ENCODE measurements around the gene NAA35. TPM values are rescaled to one million over a fixed set of nuclear protein-coding genes. Genes with fewer than 3 reads are reported as not detected.
"Not testable (repeated sequence)": the region's sequence is repeated elsewhere in the genome, so short reads cannot be mapped to it uniquely, and the experiment has no call there.

Gene NAA35
- total RNA-seq, 1 donor from 2014 or later = 33.6 TPM

GRCh38 chr9:86042199-86042978 is 101.4 kb downstream of the NAA35 start:
- Mint-ChIP-seq H3K9me3 (no peaks in the 10 kb centered on the region), H3K27ac (no peak overlapping the region), H3K36me3 (ENCODE audit: low read depth) (peaks cover 3% of the 10 kb centered on the region), H3K4me3 (ENCODE audit: low read depth) (no peak overlapping the region), H3K4me1 (ENCODE audit: low read depth) (no peaks in the 10 kb centered on the region), H3K27me3 (ENCODE audit: low read depth) (no peaks in the 10 kb centered on the region)
- intact Hi-C loops (cut with micrococcal nuclease) = no loop called here
- no peak for DNase-seq (ENCODE audit: low spot score)

GRCh38 chr9:86043586-86043985 is 102.6 kb downstream of the NAA35 start:
- intact Hi-C loops (cut with micrococcal nuclease) = no loop called here
- H3K4me1 Mint-ChIP-seq (ENCODE audit: low read depth) = no peaks in the 10 kb centered on the region
- no peaks in the 10 kb centered on the region for H3K36me3 Mint-ChIP-seq (ENCODE audit: low read depth)
- no peak for DNase-seq (ENCODE audit: low spot score)
- H3K27ac Mint-ChIP-seq = no peak overlapping the region
- H3K27me3 Mint-ChIP-seq (ENCODE audit: low read depth) = no peaks in the 10 kb centered on the region
- no peaks in the 10 kb centered on the region for H3K9me3 Mint-ChIP-seq
- no peak overlapping the region for H3K4me3 Mint-ChIP-seq (ENCODE audit: low read depth)

- H3K4me1 Mint-ChIP-seq (ENCODE audit: low read depth) = no peaks in the 10 kb centered on the region
- no peaks in the 10 kb centered on the region for H3K36me3 Mint-ChIP-seq (ENCODE audit: low read depth)
- DNase-seq (ENCODE audit: low spot score) = no peak
- H3K27me3 Mint-ChIP-seq (ENCODE audit: low read depth) = no peaks in the 10 kb centered on the region
- intact Hi-C loops (cut with micrococcal nuclease) = no loop called here
- no peaks in the 10 kb centered on the region for H3K9me3 Mint-ChIP-seq
- no peak overlapping the region for H3K4me3 Mint-ChIP-seq (ENCODE audit: low read depth)
- no peak overlapping the region for H3K27ac Mint-ChIP-seq
Measured at GRCh38 chr9:86043999-86044398, 103.1 kb downstream of the NAA35 start.

- Mint-ChIP-seq H3K27ac (no peak overlapping the region), H3K36me3 (ENCODE audit: low read depth) (no peaks in the 10 kb centered on the region), H3K4me1 (ENCODE audit: low read depth) (no peaks in the 10 kb centered on the region), H3K4me3 (ENCODE audit: low read depth) (no peak overlapping the region), H3K27me3 (ENCODE audit: low read depth) (peaks cover under 1% of the 10 kb centered on the region), H3K9me3 (no peaks in the 10 kb centered on the region)
- DNase-seq (ENCODE audit: low spot score) = no peak
- intact Hi-C loops (cut with micrococcal nuclease) = no loop called here
Measured at GRCh38 chr9:86045654-86046053, 104.7 kb downstream of the NAA35 start.

GRCh38 chr9:86046071-86046636 is 105.2 kb downstream of the NAA35 start:
- DNase-seq (ENCODE audit: low spot score) = no peak
- Mint-ChIP-seq H3K36me3 (ENCODE audit: low read depth) (no peaks in the 10 kb centered on the region), H3K27me3 (ENCODE audit: low read depth) (peaks cover 6% of the 10 kb centered on the region), H3K4me3 (ENCODE audit: low read depth) (no peak overlapping the region), H3K27ac (no peak overlapping the region), H3K4me1 (ENCODE audit: low read depth) (no peaks in the 10 kb centered on the region), H3K9me3 (no peaks in the 10 kb centered on the region)
- intact Hi-C loops (cut with micrococcal nuclease) = no loop called here

GRCh38 chr9:86046930-86047341 is 106.0 kb downstream of the NAA35 start:
- no peak for DNase-seq (ENCODE audit: low spot score)
- H3K27me3 Mint-ChIP-seq (ENCODE audit: low read depth) = peaks cover 6% of the 10 kb centered on the region
- H3K36me3 Mint-ChIP-seq (ENCODE audit: low read depth) = no peaks in the 10 kb centered on the region
- intact Hi-C loops (cut with micrococcal nuclease) = no loop called here
- H3K4me1 Mint-ChIP-seq (ENCODE audit: low read depth) = no peaks in the 10 kb centered on the region
- H3K9me3 Mint-ChIP-seq = no peaks in the 10 kb centered on the region
- H3K4me3 Mint-ChIP-seq (ENCODE audit: low read depth) = no peak overlapping the region
- no peak overlapping the region for H3K27ac Mint-ChIP-seq

- Mint-ChIP-seq H3K4me3 (ENCODE audit: low read depth) (no peak overlapping the region), H3K27me3 (ENCODE audit: low read depth) (peaks cover 6% of the 10 kb centered on the region), H3K36me3 (ENCODE audit: low read depth) (no peaks in the 10 kb centered on the region), H3K4me1 (ENCODE audit: low read depth) (no peaks in the 10 kb centered on the region), H3K27ac (no peak overlapping the region), H3K9me3 (no peaks in the 10 kb centered on the region)
- intact Hi-C loops (cut with micrococcal nuclease) = no loop called here
- no peak for DNase-seq (ENCODE audit: low spot score)
Measured at GRCh38 chr9:86047361-86047760, 106.4 kb downstream of the NAA35 start.

- intact Hi-C loops (cut with micrococcal nuclease) = not testable (repeated sequence)
Measured at GRCh38 chr9:86048018-86048742, 107.2 kb downstream of the NAA35 start.

GRCh38 chr9:86052556-86053468 is 111.9 kb downstream of the NAA35 start:
- no peaks in the 10 kb centered on the region for H3K4me1 Mint-ChIP-seq (ENCODE audit: low read depth)
- peaks cover 6% of the 10 kb centered on the region for H3K27me3 Mint-ChIP-seq (ENCODE audit: low read depth)
- intact Hi-C loops (cut with micrococcal nuclease) = no loop called here
- DNase-seq (ENCODE audit: low spot score) = no peak
- H3K9me3 Mint-ChIP-seq = no peaks in the 10 kb centered on the region
- no peaks in the 10 kb centered on the region for H3K36me3 Mint-ChIP-seq (ENCODE audit: low read depth)
- H3K27ac Mint-ChIP-seq = no peak overlapping the region
- H3K4me3 Mint-ChIP-seq (ENCODE audit: low read depth) = no peak overlapping the region

More at GRCh38 chr9:86048018-86048742, 107.2 kb downstream of the NAA35 start:
- not testable (repeated sequence) for DNase-seq (ENCODE audit: low spot score); H3K4me3 Mint-ChIP-seq (ENCODE audit: low read depth); H3K27ac Mint-ChIP-seq; H3K4me1 Mint-ChIP-seq (ENCODE audit: low read depth); H3K27me3 Mint-ChIP-seq (ENCODE audit: low read depth); H3K36me3 Mint-ChIP-seq (ENCODE audit: low read depth); H3K9me3 Mint-ChIP-seq

- Mint-ChIP-seq H3K27me3 (ENCODE audit: low read depth) (peaks cover 6% of the 10 kb centered on the region), H3K36me3 (ENCODE audit: low read depth) (no peaks in the 10 kb centered on the region), H3K4me1 (ENCODE audit: low read depth) (no peaks in the 10 kb centered on the region), H3K27ac (no peak overlapping the region), H3K9me3 (no peaks in the 10 kb centered on the region), H3K4me3 (ENCODE audit: low read depth) (no peak overlapping the region)
- no peak for DNase-seq (ENCODE audit: low spot score)
- intact Hi-C loops (cut with micrococcal nuclease) = no loop called here
Measured at GRCh38 chr9:86054695-86055094, 113.7 kb downstream of the NAA35 start.

- no peak overlapping the region for H3K4me3 Mint-ChIP-seq (ENCODE audit: low read depth)
- H3K27me3 Mint-ChIP-seq (ENCODE audit: low read depth) = peaks cover 6% of the 10 kb centered on the region
- H3K36me3 Mint-ChIP-seq (ENCODE audit: low read depth) = no peaks in the 10 kb centered on the region
- H3K9me3 Mint-ChIP-seq = no peaks in the 10 kb centered on the region
- intact Hi-C loops (cut with micrococcal nuclease) = no loop called here
- H3K4me1 Mint-ChIP-seq (ENCODE audit: low read depth) = no peaks in the 10 kb centered on the region
- no peak for DNase-seq (ENCODE audit: low spot score)
- H3K27ac Mint-ChIP-seq = no peak overlapping the region
Measured at GRCh38 chr9:86057491-86057890, 116.5 kb downstream of the NAA35 start.

- H3K4me1 Mint-ChIP-seq (ENCODE audit: low read depth) = no peaks in the 10 kb centered on the region
- H3K27ac Mint-ChIP-seq = no peak overlapping the region
- no peaks in the 10 kb centered on the region for H3K9me3 Mint-ChIP-seq
- intact Hi-C loops (cut with micrococcal nuclease) = no loop called here
- no peak for DNase-seq (ENCODE audit: low spot score)
- H3K27me3 Mint-ChIP-seq (ENCODE audit: low read depth) = peaks cover 6% of the 10 kb centered on the region
- H3K36me3 Mint-ChIP-seq (ENCODE audit: low read depth) = no peaks in the 10 kb centered on the region
- H3K4me3 Mint-ChIP-seq (ENCODE audit: low read depth) = no peak overlapping the region
Measured at GRCh38 chr9:86061972-86062739, 121.2 kb downstream of the NAA35 start.
